Astrocyte (in vitro differentiated cells and primary cell): ENCODE data around the gene NUP107. TPM values are rescaled to one million over a fixed set of nuclear protein-coding genes. Genes with fewer than 3 reads are reported as not detected.

Source experiments
- DNase-seq: peaks from one replicate; pipeline ENCODE4 v3.0.0-alpha.2; 2010; ENCODE audit warnings: low read depth
- FAIRE-seq: peaks from 2 replicates; lab custom pipeline; 2011; peaks lifted over from hg19 to GRCh38; lab: Jason Lieb, UNC
- H2AFZ ChIP-seq: 2 replicates; pipeline ENCODE4 v1.6.0; 2012; ENCODE audit warnings: low read depth, low read length, inconsistent platforms
- H3K27ac ChIP-seq: 2 replicates; pipeline ENCODE4 v1.5.1; 2011; ENCODE audit warnings: low read depth, low read length, inconsistent platforms
- H3K27me3 ChIP-seq: 2 replicates; pipeline ENCODE4 v1.6.0; 2011; ENCODE audit warnings: low read length, inconsistent platforms; ENCODE audit not compliant: insufficient read depth
- H3K36me3 ChIP-seq: 2 replicates; pipeline ENCODE4 v1.5.1; 2011; ENCODE audit warnings: low read length, inconsistent platforms; ENCODE audit not compliant: insufficient read depth
- H3K4me1 ChIP-seq: 2 replicates; pipeline ENCODE4 v1.5.1; 2011; ENCODE audit warnings: low read length, inconsistent platforms; ENCODE audit not compliant: insufficient read depth
- H3K4me2 ChIP-seq: 2 replicates; pipeline ENCODE4 v1.6.0; 2012; ENCODE audit warnings: low read length, inconsistent platforms
- H3K4me3 ChIP-seq: 2 replicates; pipeline ENCODE4 v1.5.1; 2011; ENCODE audit warnings: low read depth, mild to moderate bottlenecking, low read length, inconsistent platforms; ENCODE audit not compliant: insufficient read depth
- H3K79me2 ChIP-seq: 2 replicates; pipeline ENCODE4 v1.6.0; 2012; ENCODE audit warnings: mild to moderate bottlenecking, low read length, inconsistent platforms; ENCODE audit not compliant: insufficient read depth
- H3K9ac ChIP-seq: 2 replicates; pipeline ENCODE4 v1.6.0; 2012; ENCODE audit warnings: mild to moderate bottlenecking, low read length, inconsistent platforms
- H3K9me3 ChIP-seq: 2 replicates; pipeline ENCODE4 v1.5.1; 2012; ENCODE audit warnings: low read depth, mild to moderate bottlenecking, low read length, inconsistent platforms; ENCODE audit not compliant: insufficient read depth
- H4K20me1 ChIP-seq: 2 replicates; pipeline ENCODE4 v1.6.0; 2012; ENCODE audit warnings: low read length, inconsistent platforms; ENCODE audit not compliant: insufficient read depth
- H3K27ac Mint-ChIP-seq: one replicate; pipeline ENCODE4 v1.8.0; 2021; ENCODE audit warnings: mild to moderate bottlenecking, mixed read lengths; ENCODE audit not compliant: unreplicated experiment
- H3K27me3 Mint-ChIP-seq: one replicate; pipeline ENCODE4 v1.8.0; 2021; ENCODE audit warnings: low read depth, mixed read lengths; ENCODE audit not compliant: unreplicated experiment
- H3K36me3 Mint-ChIP-seq: one replicate; pipeline ENCODE4 v1.8.0; 2021; ENCODE audit warnings: low read depth, mixed read lengths; ENCODE audit not compliant: unreplicated experiment
- H3K4me1 Mint-ChIP-seq: one replicate; pipeline ENCODE4 v1.8.0; 2021; ENCODE audit warnings: low read depth, mixed read lengths; ENCODE audit not compliant: unreplicated experiment
- H3K4me3 Mint-ChIP-seq: one replicate; pipeline ENCODE4 v1.8.0; 2021; ENCODE audit warnings: mild to moderate bottlenecking, moderate library complexity, mixed read lengths; ENCODE audit not compliant: unreplicated experiment
- H3K9me3 Mint-ChIP-seq: one replicate; pipeline ENCODE4 v1.8.0; 2021; ENCODE audit warnings: mild to moderate bottlenecking, mixed read lengths; ENCODE audit not compliant: unreplicated experiment
- EZH2 ChIP-seq: IDR thresholded peaks from 2 replicates; pipeline ENCODE4 v1.6.1; 2012; ENCODE audit warnings: mild to moderate bottlenecking, low read length, inconsistent platforms; ENCODE audit not compliant: insufficient read depth
- total RNA-seq: library from RNA; stranded (reverse); gene quantifications from 2 replicates; pipeline ENCODE4 v1.2.1, GENCODE V29; 2021
- TF ChIP-seq, protein P1 (sequence below): IDR thresholded peaks from 2 replicates; pipeline ENCODE4 v1.5.1; 2011; ENCODE audit warnings: low read depth, mild to moderate bottlenecking, inconsistent platforms, low read length, moderate library complexity; ENCODE audit not compliant: insufficient read depth

The NUP107 gene
- total RNA-seq, 1 donor from 2014 or later: 42.8 TPM

DNA sequence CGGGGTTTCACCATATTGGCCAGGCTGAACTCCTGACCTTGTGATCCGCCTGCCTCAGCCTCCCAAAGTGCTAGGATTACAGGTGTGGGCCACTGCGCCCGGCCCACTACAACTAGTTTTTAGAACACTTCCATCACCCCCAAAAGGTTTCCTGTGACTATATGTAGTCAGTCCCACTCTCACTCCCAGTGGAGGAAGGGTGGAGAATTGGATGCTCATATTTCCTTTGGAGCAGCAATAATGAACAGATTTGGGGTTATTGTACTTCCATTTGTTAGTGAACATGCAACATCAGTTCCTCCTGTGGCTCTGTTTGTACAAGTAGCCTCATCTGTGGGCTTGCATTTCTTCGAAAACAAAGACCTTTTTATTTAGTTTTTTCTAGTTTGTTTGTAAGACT, 40.3 kb upstream of the NUP107 start:
- H3K36me3 Mint-ChIP-seq: peaks cover 3% of the 10 kb centered on the region
- peaks cover 8% of the 10 kb centered on the region for H3K4me1 Mint-ChIP-seq
- no peak for TF ChIP-seq EZH2
- no peaks in the 10 kb centered on the region for H3K9me3 Mint-ChIP-seq
- no peak for DNase-seq
- Histone ChIP-seq H2AFZ (no peak overlapping the region), H3K9me3 (no peaks in the 10 kb centered on the region), H3K4me1 (no peaks in the 10 kb centered on the region), H4K20me1 (peaks cover 72% of the 10 kb centered on the region), H3K27me3 (no peaks in the 10 kb centered on the region), H3K27ac (no peak overlapping the region), H3K36me3 (peaks cover 19% of the 10 kb centered on the region), H3K4me2 (no peak overlapping the region), H3K9ac (no peak overlapping the region), H3K79me2 (peaks cover 100% of the 10 kb centered on the region), H3K4me3 (no peak overlapping the region)
- no peak overlapping the region for H3K4me3 Mint-ChIP-seq
- FAIRE-seq: no peak
- no peaks in the 10 kb centered on the region for H3K27me3 Mint-ChIP-seq
- H3K27ac Mint-ChIP-seq: no peak overlapping the region

DNA sequence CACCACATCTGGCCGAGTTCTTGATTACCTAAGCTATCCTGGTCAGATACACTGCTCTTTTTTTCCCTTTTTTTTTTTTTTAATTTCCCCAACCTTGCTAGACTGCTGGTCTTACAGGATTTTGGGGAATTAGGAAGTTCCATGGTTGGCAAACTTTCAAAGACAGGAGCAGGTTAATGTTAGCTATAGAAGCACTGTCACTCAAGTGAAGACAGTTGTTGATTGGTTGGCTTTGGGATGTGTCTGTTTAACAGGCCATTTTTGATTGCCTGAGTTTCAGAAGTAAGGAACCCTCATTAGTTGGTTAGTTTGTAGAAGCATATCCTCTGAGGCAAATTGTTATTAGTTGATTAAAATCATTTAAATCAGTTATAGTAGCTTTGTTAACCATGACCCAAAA, 39.3 kb upstream of the NUP107 start:
- H3K79me2 ChIP-seq: peaks cover 99% of the 10 kb centered on the region
- Mint-ChIP-seq H3K4me1 (peaks cover under 1% of the 10 kb centered on the region), H3K27me3 (no peaks in the 10 kb centered on the region), H3K9me3 (no peaks in the 10 kb centered on the region), H3K36me3 (peaks cover 6% of the 10 kb centered on the region), H3K27ac (no peak overlapping the region), H3K4me3 (no peak overlapping the region)
- no peaks in the 10 kb centered on the region for H3K9me3 ChIP-seq
- no peak overlapping the region for H3K4me3 ChIP-seq
- no peaks in the 10 kb centered on the region for H3K4me1 ChIP-seq
- H3K36me3 ChIP-seq: peaks cover 28% of the 10 kb centered on the region
- DNase-seq (no peak), FAIRE-seq (no peak)
- no peak overlapping the region for H3K4me2 ChIP-seq
- H4K20me1 ChIP-seq: peaks cover 71% of the 10 kb centered on the region
- TF ChIP-seq, protein P1, sequence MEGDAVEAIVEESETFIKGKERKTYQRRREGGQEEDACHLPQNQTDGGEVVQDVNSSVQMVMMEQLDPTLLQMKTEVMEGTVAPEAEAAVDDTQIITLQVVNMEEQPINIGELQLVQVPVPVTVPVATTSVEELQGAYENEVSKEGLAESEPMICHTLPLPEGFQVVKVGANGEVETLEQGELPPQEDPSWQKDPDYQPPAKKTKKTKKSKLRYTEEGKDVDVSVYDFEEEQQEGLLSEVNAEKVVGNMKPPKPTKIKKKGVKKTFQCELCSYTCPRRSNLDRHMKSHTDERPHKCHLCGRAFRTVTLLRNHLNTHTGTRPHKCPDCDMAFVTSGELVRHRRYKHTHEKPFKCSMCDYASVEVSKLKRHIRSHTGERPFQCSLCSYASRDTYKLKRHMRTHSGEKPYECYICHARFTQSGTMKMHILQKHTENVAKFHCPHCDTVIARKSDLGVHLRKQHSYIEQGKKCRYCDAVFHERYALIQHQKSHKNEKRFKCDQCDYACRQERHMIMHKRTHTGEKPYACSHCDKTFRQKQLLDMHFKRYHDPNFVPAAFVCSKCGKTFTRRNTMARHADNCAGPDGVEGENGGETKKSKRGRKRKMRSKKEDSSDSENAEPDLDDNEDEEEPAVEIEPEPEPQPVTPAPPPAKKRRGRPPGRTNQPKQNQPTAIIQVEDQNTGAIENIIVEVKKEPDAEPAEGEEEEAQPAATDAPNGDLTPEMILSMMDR: no peak
- no peak for TF ChIP-seq EZH2
- no peak overlapping the region for H3K9ac ChIP-seq
- no peak overlapping the region for H3K27ac ChIP-seq
- no peak overlapping the region for H2AFZ ChIP-seq
- H3K27me3 ChIP-seq: no peaks in the 10 kb centered on the region

DNA sequence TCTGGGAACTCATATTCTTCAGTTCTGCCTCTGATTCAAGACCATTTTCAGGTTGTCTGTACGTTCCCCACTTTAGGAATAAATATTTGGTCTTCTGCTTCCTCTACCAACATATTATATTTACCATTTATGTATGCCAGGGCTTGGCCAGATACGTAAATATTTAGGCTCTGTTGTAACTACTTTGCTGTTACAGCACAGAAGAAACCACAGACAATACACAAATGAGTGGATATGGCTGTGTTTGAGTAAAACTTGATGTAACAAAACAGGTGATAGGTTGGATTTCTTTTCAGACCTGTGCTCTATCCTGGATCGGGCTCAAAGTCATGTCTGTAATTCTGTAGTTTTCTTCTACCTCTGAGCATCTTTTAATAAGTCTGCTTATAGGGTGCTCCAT, 38.6 kb upstream of the NUP107 start:
- FAIRE-seq: no peak
- H3K9ac ChIP-seq: no peak overlapping the region
- H2AFZ ChIP-seq: no peak overlapping the region
- peaks cover 5% of the 10 kb centered on the region for H3K36me3 Mint-ChIP-seq
- peaks cover 34% of the 10 kb centered on the region for H3K36me3 ChIP-seq
- no peak for TF ChIP-seq EZH2
- TF ChIP-seq, protein P1: no peak
- H3K4me1 Mint-ChIP-seq: no peaks in the 10 kb centered on the region
- no peaks in the 10 kb centered on the region for H3K4me1 ChIP-seq
- H3K4me3 ChIP-seq: no peak overlapping the region
- H3K27me3 Mint-ChIP-seq: no peaks in the 10 kb centered on the region
- H3K9me3 ChIP-seq: no peaks in the 10 kb centered on the region
- no peak overlapping the region for H3K27ac ChIP-seq
- no peak overlapping the region for H3K4me2 ChIP-seq
- H3K9me3 Mint-ChIP-seq: no peaks in the 10 kb centered on the region
- no peak for DNase-seq
- no peaks in the 10 kb centered on the region for H3K27me3 ChIP-seq
- peaks cover 96% of the 10 kb centered on the region for H3K79me2 ChIP-seq
- H4K20me1 ChIP-seq: peaks cover 69% of the 10 kb centered on the region
- H3K4me3 Mint-ChIP-seq: no peak overlapping the region
- no peak overlapping the region for H3K27ac Mint-ChIP-seq
